OCI-LY1 (cell line): ENCODE data around the gene CCDC142.

ENCODE experiments used
- EZH2 ChIP-seq: fragments of 200-600 bp; sonication (generic), shearing (Covaris generic); IDR thresholded peaks from 2 replicates; pipeline ENCODE4 v1.8.0; 2017; ENCODE audit warnings: borderline replicate concordance, mixed run types, mild to moderate bottlenecking, antibody characterized with exemption, low read length, moderate library complexity, mixed read lengths
- TF ChIP-seq, protein P1 (sequence below): fragments of 200-600 bp; sonication (generic), shearing (Covaris generic); IDR thresholded peaks from 2 replicates; pipeline ENCODE4 v1.5.1; 2017; ENCODE audit warnings: mild to moderate bottlenecking, antibody characterized with exemption, low read length, moderate library complexity, mixed read lengths

DNA sequence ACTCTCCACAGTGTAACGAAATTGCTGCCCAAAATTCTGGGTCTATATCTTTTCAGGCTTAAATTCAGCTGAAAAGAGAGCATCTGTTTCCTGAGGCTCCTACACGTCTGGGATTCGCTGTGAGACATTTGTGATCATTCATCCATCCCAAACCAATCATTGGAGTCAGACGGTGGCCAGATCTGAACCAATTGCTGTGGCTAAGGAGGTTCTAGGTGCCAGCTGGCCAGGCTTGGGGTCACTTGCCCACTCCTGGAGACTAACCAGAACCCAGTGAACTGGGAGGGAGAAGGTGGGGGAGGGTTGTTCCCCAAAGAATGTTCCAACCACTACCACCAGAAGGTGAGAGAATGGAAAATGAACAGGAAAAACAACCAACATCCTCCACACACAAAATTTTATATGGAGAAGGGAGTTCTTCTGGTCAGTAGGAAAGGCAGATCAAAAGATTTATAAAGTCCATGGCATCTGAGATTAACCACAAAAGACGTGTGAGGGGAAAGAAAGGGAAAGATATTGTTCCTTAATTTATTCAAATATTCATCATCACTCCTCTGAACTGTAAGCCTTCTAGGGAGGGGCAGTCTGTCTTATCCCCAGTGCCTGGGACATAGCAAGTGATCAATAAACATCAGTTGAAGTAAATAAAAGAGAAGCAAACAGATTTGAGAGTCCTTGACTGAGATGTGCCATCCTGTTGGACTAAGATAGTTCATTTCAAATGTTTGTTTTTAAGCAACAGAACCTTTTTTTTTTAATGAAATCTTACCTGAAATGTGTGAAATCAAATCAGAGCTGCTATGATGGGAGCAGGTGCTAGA is 38.1 kb downstream of the CCDC142 start:
- TF ChIP-seq, protein P1, sequence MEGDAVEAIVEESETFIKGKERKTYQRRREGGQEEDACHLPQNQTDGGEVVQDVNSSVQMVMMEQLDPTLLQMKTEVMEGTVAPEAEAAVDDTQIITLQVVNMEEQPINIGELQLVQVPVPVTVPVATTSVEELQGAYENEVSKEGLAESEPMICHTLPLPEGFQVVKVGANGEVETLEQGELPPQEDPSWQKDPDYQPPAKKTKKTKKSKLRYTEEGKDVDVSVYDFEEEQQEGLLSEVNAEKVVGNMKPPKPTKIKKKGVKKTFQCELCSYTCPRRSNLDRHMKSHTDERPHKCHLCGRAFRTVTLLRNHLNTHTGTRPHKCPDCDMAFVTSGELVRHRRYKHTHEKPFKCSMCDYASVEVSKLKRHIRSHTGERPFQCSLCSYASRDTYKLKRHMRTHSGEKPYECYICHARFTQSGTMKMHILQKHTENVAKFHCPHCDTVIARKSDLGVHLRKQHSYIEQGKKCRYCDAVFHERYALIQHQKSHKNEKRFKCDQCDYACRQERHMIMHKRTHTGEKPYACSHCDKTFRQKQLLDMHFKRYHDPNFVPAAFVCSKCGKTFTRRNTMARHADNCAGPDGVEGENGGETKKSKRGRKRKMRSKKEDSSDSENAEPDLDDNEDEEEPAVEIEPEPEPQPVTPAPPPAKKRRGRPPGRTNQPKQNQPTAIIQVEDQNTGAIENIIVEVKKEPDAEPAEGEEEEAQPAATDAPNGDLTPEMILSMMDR, result no peak
- TF ChIP-seq EZH2, result no peak
